Keratinocyte (primary cell): ENCODE measurements around the gene CPNE4. TPM values are rescaled to one million over a fixed set of nuclear protein-coding genes. Genes with fewer than 3 reads are reported as not detected.

Experiments used
- DNase-seq: peaks from one replicate; pipeline ENCODE4 v3.0.0-alpha.2; 2011; ENCODE audit warnings: low read depth, missing footprints, low spot score
- FAIRE-seq: peaks from 2 replicates; lab custom pipeline; 2011; peaks lifted over from hg19 to GRCh38; lab: Jason Lieb, UNC
- H2AFZ ChIP-seq: 2 replicates; pipeline ENCODE4 v1.6.0; 2012; ENCODE audit warnings: low read length, control low read depth, inconsistent platforms; ENCODE audit not compliant: control insufficient read depth
- H3K27ac ChIP-seq: 2 replicates; pipeline ENCODE4 v1.5.1; 2011; ENCODE audit warnings: low read length; ENCODE audit not compliant: control insufficient read depth, insufficient read depth
- H3K27me3 ChIP-seq: 3 replicates; pipeline ENCODE4 v1.6.0; 2011; ENCODE audit warnings: low read length; ENCODE audit not compliant: control insufficient read depth, insufficient read depth; ENCODE audit errors: extremely low read depth
- H3K36me3 ChIP-seq, 2 experiments: 2 replicates in 1 of 2; 3 replicates in 1 of 2; pipeline ENCODE4 v1.5.1; 2011; ENCODE audit warnings: low read length in 2 of 2, mild to moderate bottlenecking in 1 of 2; ENCODE audit not compliant: control insufficient read depth in 2 of 2, insufficient read depth in 2 of 2; ENCODE audit errors: extremely low read depth in 1 of 2
- H3K4me1 ChIP-seq: 3 replicates; pipeline ENCODE4 v1.5.1; 2011; ENCODE audit warnings: low read length; ENCODE audit not compliant: control insufficient read depth, insufficient read depth; ENCODE audit errors: extremely low read depth
- H3K4me2 ChIP-seq: 3 replicates; pipeline ENCODE4 v1.6.0; 2011; ENCODE audit warnings: low read depth, low read length; ENCODE audit not compliant: control insufficient read depth, insufficient read depth; ENCODE audit errors: extremely low read depth
- H3K4me3 ChIP-seq, 3 experiments: fragments of 200-600 bp in 1 of 3; sonication (generic) in 1 of 3; 2 replicates in 2 of 3; 3 replicates in 1 of 3; pipeline ENCODE4 v1.5.1; 2011 to 2016; ENCODE audit warnings: low read length in 3 of 3, mild to moderate bottlenecking in 3 of 3, control low read depth in 2 of 3, inconsistent platforms in 1 of 3, low read depth in 1 of 3, mixed read lengths in 1 of 3, mixed run types in 1 of 3, moderate library complexity in 1 of 3; ENCODE audit not compliant: control insufficient read depth in 2 of 3, insufficient read depth in 2 of 3; ENCODE audit errors: extremely low read depth in 1 of 3
- H3K79me2 ChIP-seq: 2 replicates; pipeline ENCODE4 v1.6.0; 2012; ENCODE audit warnings: low read length; ENCODE audit not compliant: control insufficient read depth, insufficient read depth
- H3K9ac ChIP-seq: 3 replicates; pipeline ENCODE4 v1.6.0; 2011; ENCODE audit warnings: low read length; ENCODE audit not compliant: control insufficient read depth, insufficient read depth; ENCODE audit errors: extremely low read depth
- H3K9me1 ChIP-seq: 3 replicates; pipeline ENCODE4 v1.6.0; 2011; ENCODE audit warnings: low read length; ENCODE audit not compliant: control insufficient read depth, insufficient read depth; ENCODE audit errors: extremely low read depth
- H3K9me3 ChIP-seq: 2 replicates; pipeline ENCODE4 v1.5.1; 2012; ENCODE audit warnings: low read depth, low read length; ENCODE audit not compliant: control insufficient read depth
- H4K20me1 ChIP-seq: 3 replicates; pipeline ENCODE4 v1.6.0; 2011; ENCODE audit warnings: low read length; ENCODE audit not compliant: control insufficient read depth, insufficient read depth; ENCODE audit errors: extremely low read depth
- EZH2 ChIP-seq: IDR thresholded peaks from one replicate; pipeline ENCODE4 v1.6.1; 2012; ENCODE audit warnings: inconsistent platforms, mild to moderate bottlenecking, low read length, moderate library complexity
- dilution Hi-C: fragments of 300-500 bp; cut with MboI; formaldehyde crosslinking; loops from one replicate; pipeline ENCODE4 v1.7.0; 2020; ENCODE audit warnings: low sequenced_read_pairs; ENCODE audit not compliant: extremely low pct_ligation_motif_present
- polyA plus RNA-seq, 5 experiments: library from polyadenylated mRNA; depleted of rRNA in 3 of 5; stranded (reverse) in 3 of 5; stranded (forward) in 1 of 5; unstranded in 1 of 5; fragments of >200 nt; gene quantifications; 1 replicate in 1 of 5; 2 replicates in 3 of 5; 3 replicates in 1 of 5; pipeline versions ENCODE4 v1.2.1 to v1.2.3, GENCODE V29; 2011 to 2012; ENCODE audit warnings: missing spikeins in 2 of 5, low read depth in 1 of 5, low replicate concordance in 1 of 5
- TF ChIP-seq, protein P1 (sequence below), 3 experiments: IDR thresholded peaks in 1 of 3; conservative IDR thresholded peaks in 1 of 3; optimal IDR thresholded peaks in 1 of 3; 2 replicates in 2 of 3; 3 replicates in 1 of 3; pipeline versions ENCODE3 to v1.5.1; 2011; ENCODE audit warnings: low read length in 3 of 3, mild to moderate bottlenecking in 3 of 3, moderate library complexity in 2 of 3, control low read depth in 1 of 3, inconsistent platforms in 1 of 3; ENCODE audit not compliant: insufficient read depth in 2 of 3; ENCODE audit errors: extremely low read depth in 1 of 3

CPNE4 gene
- polyA plus RNA-seq, 1 donor (not counting 4 experiments of a cell fraction or from before 2014, with no cell fraction given), result 0.08 TPM

DNA sequence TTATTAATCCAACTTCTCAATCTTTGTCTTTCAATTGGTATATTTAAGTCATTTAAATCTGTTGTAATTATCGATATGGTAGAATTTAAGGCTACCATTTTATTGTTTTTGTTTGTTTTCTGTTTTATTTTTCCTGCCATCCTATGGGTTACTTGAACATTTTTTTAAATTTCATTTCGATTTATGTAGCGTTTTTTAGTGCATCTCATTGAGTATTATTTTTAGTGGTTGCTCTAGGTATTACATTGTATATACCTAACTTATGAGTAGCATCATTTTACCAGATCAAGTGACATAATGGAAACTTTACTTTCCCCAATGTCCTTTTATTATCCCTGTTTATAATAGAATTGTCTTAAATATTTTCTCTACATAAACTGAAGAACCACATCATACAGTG is 284.6 kb downstream of the CPNE4 start:
- Histone ChIP-seq H4K20me1 (no peaks in the 10 kb centered on the region), H2AFZ (no peak overlapping the region), H3K79me2 (no peaks in the 10 kb centered on the region), H3K4me1 (no peaks in the 10 kb centered on the region), H3K27ac (no peak overlapping the region), H3K4me3 (no peak overlapping the region), H3K27me3 (no peaks in the 10 kb centered on the region), H3K9ac (no peak overlapping the region), H3K9me1 (no peaks in the 10 kb centered on the region), H3K4me2 (no peak overlapping the region), H3K9me3 (no peaks in the 10 kb centered on the region), H3K36me3 (no peaks in the 10 kb centered on the region)
- TF ChIP-seq, protein P1, sequence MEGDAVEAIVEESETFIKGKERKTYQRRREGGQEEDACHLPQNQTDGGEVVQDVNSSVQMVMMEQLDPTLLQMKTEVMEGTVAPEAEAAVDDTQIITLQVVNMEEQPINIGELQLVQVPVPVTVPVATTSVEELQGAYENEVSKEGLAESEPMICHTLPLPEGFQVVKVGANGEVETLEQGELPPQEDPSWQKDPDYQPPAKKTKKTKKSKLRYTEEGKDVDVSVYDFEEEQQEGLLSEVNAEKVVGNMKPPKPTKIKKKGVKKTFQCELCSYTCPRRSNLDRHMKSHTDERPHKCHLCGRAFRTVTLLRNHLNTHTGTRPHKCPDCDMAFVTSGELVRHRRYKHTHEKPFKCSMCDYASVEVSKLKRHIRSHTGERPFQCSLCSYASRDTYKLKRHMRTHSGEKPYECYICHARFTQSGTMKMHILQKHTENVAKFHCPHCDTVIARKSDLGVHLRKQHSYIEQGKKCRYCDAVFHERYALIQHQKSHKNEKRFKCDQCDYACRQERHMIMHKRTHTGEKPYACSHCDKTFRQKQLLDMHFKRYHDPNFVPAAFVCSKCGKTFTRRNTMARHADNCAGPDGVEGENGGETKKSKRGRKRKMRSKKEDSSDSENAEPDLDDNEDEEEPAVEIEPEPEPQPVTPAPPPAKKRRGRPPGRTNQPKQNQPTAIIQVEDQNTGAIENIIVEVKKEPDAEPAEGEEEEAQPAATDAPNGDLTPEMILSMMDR (optimal IDR thresholded peaks at IDR 0.05 in 1 of 3, IDR thresholded peaks at IDR 0.05 in 1 of 3, conservative IDR thresholded peaks at IDR 0.05 in 1 of 3; ENCODE audit: extremely low read depth in 1 of 3, insufficient read depth in 2 of 3, low read length in 3 of 3), result no peak
- no peak for TF ChIP-seq EZH2
- DNase-seq, result no peak
- FAIRE-seq, result no peak
- dilution Hi-C loops, result no loop called here

DNA sequence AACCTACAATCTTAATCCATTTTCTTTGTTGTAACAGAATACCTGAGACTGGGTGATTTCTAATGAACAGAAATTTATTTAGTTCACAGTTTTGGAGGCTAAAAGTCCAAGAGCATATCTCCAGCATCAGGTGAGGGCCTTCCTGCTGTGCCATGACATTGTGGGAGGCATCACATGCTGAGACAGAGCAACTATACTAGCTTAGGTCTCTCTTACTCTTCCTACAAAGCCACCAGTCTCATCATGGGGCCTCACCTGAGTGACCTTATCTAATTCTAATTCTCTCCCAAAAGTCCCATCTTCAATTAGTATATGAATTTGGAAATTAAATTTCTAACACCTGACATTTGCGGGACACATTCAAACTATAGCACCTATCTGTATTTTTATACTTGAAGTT is 285.0 kb downstream of the CPNE4 start:
- H2AFZ ChIP-seq, result no peak overlapping the region
- TF ChIP-seq, protein P1 (optimal IDR thresholded peaks at IDR 0.05 in 1 of 3, IDR thresholded peaks at IDR 0.05 in 1 of 3, conservative IDR thresholded peaks at IDR 0.05 in 1 of 3; ENCODE audit: extremely low read depth in 1 of 3, insufficient read depth in 2 of 3, low read length in 3 of 3), result no peak
- no peak for TF ChIP-seq EZH2
- FAIRE-seq (no peak), DNase-seq (no peak)
- H3K9me3 ChIP-seq, result no peaks in the 10 kb centered on the region
- no peaks in the 10 kb centered on the region for H3K79me2 ChIP-seq
- H3K9me1 ChIP-seq, result no peaks in the 10 kb centered on the region
- H3K4me3 ChIP-seq, result no peak overlapping the region
- H3K4me2 ChIP-seq, result no peak overlapping the region
- H3K4me1 ChIP-seq, result no peaks in the 10 kb centered on the region
- dilution Hi-C loops, result no loop called here
- H3K27me3 ChIP-seq, result no peaks in the 10 kb centered on the region
- H3K27ac ChIP-seq, result no peak overlapping the region
- H3K36me3 ChIP-seq, result no peaks in the 10 kb centered on the region
- no peaks in the 10 kb centered on the region for H4K20me1 ChIP-seq
- H3K9ac ChIP-seq, result no peak overlapping the region
